Skin of body (tissue), 2 donors: ENCODE measurements around the gene UBTD1. TPM values are rescaled to one million over a fixed set of nuclear protein-coding genes. Genes with fewer than 3 reads are reported as not detected.
"Not testable (repeated sequence)": the region's sequence is repeated elsewhere in the genome, so short reads cannot be mapped to it uniquely, and the experiment has no call there.

Source experiments
- DNase-seq: peaks from one replicate; lab custom pipeline; 2025; lab: John Stamatoyannopoulos, UW
- total RNA-seq: library from RNA; depleted of rRNA; stranded (reverse); fragments of >200 nt; gene quantifications from one replicate; pipeline ENCODE4 v1.2.3, GENCODE V29; 2014

The UBTD1 gene
- total RNA-seq = 5.6 TPM

DNA sequence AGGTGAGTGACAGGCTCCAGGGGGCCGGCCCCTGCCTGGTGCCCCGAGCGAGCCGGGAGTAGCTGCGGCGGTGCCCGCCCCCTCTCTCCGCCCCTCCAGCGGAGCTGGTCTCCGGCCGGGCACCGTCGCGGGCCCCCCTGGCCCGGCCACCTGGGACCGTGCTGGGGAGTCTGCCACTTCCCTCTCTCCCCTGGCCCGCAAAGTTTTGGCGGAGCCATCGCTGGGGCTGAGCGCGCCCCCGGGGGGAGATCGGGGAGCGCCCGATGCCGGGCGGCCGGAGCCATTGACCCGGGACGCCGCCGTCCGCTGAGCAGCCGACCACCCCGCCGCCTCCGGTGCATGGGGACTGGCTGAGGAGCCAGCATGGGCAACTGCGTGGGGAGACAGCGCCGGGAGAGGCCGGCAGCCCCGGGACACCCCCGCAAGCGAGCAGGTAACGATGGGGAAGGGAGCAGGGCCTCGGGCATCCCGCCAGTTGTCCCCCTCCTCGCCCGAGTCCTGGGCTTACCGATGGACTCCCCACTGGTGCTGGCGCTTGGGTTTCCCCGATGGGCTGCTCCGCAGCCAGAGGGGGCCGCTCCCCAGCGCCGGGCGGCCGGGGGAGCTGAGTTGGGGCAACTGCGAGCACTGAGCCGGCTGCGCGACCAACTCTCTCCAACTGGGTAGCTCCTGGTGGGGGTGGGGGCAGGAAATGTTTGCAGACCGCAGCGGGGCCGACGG lies at the start of gene UBTD1:
Gene UBTD1, plus strand, starts transcription at position 84 of the 720 bp plus-strand sequence. Its CDS starts 280 bp downstream, at position 364.
- DNase-seq = no peak

GRCh38 chr10:97450828-97451227 lies 47.9 kb upstream of the UBTD1 start:
- no peak for DNase-seq

GRCh38 chr10:97451605-97452004 lies 47.1 kb upstream of the UBTD1 start:
- no peak for DNase-seq

DNA sequence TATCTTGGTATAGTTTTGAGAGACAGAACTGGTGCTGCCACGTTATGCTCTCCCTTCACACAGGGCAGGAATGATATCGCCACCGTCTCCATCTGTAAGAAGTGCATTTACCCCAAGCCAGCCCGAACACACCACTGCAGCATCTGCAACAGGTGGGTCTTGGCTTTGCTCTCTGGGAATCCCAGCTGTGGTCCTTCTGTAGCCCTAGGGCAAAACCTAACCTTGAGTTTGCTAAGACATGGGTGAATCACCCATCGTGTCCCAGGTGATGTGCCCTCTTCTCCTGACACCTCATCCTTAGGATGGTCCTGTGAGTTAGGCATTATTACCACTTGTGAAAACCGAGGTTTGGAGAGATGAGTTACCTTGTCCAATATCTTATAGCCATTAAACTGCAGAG lies 46.4 kb upstream of the UBTD1 start:
- DNase-seq = no peak

DNA sequence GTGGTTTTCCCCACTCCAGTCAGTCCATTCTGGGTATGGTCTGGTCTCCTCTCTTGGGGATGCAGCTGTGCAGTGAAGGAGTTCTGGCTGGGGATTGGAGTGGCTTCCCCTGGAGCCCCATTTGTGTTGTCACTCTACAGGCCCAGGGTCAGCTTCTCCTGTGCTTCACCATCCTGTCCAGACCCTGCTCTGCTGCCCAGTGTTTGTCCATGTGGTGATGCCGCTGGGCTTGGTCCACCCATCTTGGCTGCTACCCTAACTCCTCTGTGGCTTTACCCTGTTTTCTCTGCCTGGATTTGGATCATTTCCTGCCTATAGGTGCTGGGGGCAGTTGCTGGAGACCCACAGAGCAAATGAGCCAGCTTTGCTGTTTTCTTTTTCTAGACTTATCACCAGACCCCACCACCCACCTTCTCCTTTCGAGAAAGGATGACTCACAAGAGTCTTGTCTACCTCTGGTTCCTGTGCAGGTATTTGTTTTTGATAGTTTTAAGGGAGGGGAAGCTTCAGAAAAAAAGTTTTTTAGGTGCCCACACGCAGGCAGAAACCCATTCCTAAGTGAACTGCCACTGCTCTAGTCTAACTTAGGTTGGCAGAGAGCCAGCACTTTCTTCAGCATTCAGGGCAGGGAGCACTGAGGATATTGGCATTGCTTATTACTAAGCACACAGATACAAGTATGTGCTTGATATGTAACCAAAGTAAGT lies 44.2 kb upstream of the UBTD1 start:
- DNase-seq = peak; percentile 7

DNA sequence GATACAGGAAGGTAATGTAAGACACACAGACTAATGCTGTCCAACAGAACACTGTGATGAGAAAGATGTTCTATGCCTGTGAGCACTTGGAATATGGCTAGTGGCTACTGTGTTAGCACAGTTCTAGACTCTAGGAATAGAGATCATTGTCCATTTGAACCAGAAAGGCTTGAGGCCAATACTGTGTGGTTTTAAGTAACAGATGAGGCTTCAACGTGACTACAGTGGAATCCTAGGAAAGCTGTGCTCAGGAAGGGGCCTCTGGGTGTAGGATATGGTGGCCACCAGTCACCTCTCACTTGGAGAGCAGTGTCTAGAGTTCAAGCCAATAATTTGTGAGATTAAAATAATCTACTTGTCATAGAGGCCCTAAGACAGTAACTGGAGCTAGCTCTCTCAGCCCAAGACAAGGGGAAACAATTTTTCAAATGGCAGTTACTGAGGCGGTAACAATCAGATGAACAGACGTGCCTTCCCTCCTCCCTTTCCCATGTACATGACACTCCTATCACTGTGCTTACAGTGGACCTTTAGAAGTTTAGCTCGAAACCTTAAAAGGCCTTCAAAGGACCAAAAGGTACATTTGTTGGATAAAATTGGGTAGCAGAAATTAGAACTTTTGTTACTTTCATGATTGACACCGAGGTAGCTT lies 42.6 kb upstream of the UBTD1 start:
- no peak for DNase-seq

- DNase-seq = no peak
These were observed 42.0 kb upstream of the UBTD1 start for GRCh38 chr10:97456686-97457065.

GRCh38 chr10:97459111-97459510 lies 39.6 kb upstream of the UBTD1 start:
- DNase-seq = no peak

DNA sequence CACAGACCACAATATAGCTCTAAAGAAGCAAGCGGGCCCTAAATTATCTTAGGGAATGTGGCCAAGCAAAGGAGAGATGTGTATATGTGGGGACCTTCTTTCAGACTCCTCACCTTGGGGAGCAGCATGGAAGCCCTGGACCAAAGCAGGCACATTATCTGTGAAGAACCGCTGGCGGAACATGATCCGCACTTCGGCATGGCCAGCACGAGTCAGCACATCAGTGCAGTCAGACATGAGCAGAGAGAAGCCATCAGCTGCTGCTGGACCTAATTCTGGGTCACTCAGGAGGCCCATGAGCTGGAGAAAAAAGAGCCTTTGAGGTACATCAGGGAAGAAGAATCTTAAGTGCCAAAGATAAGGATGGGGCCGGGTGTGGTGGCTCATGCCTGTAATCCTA lies 38.8 kb upstream of the UBTD1 start:
- no peak for DNase-seq

- no peak for DNase-seq
These were observed 36.4 kb upstream of the UBTD1 start for GRCh38 chr10:97462309-97462708.

- peak; percentile 49 for DNase-seq
These were observed 35.2 kb upstream of the UBTD1 start for GRCh38 chr10:97463363-97464132.

DNA sequence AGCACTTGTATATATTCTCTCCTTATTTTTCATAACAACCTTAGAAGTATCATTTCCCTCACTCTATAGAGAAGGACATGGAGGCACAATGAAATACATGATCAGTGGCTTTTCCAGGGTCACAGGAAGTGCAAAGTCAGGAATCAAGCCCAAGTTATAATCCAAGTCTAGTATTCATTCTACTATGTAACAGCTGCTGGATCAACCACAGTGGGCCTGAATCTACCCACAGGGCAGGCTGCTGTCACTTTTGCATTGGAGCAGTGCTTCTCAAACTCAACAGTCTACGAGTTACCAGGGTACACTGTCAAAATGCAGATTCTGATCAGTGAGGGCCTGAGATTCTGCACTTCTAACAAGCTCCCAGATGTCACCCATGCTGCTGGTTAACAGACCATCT lies 34.5 kb upstream of the UBTD1 start:
- DNase-seq = no peak

GRCh38 chr10:97465982-97466381 lies 32.7 kb upstream of the UBTD1 start:
- no peak for DNase-seq

DNA sequence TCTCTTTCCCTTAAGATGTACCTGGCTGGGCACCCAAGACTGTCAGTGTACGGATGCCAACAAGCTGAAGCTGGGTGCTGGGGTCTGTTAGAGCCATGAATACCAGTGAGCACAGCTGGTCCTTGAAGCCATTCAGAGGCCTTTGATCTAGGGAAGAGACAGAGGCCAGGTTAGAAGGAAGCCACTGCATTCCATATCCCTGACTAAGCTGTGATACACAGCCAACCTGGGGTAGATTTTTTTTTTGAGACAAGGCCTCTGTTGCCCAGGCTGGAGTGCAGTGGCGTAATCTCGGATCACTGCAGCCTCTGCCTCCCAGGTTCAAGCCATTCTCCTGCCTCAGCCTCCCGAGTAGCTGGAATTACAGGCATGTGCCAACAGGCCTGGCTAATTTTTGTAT lies 32.0 kb upstream of the UBTD1 start:
- no peak for DNase-seq

- no peak for DNase-seq
These were observed 30.6 kb upstream of the UBTD1 start for GRCh38 chr10:97468162-97468561.

DNA sequence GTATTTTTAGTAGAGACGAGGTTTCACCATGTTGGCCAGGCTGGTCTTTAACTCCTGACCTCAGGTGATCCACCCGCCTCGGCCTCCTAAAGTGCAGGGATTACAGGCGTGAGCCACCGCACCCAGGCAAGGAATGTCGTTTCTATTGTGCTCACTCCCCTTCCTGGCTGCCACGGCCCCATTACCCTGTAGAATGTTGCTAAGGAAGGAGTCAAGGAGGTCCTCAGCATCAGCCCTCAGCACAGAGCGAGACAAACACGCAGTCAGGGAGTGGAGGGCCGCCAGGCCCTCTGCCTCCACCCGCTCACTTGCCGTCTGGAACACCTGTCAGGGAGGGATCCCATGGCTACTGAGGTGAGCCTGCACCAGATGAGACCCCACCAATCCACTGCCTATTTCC lies 29.9 kb upstream of the UBTD1 start:
- DNase-seq = not testable (repeated sequence)

DNA sequence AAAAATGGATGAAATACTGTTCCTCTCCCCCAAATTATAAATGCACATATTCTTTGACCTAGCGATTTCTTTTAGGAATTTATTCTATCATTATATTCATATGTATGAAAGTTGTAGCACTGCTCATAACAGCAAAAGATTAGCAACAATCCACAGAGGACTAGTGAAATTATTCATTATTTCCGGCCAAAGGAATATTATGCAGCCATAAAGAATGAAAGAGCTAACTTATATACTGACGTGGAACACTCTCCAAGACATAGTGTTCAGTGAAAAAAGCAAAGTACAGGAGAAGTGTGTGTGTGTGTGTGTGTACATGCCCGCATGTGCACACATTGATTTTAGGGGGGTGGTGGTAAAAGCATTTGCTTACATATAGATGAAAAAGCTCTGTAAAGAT lies 23.8 kb upstream of the UBTD1 start:
- no peak for DNase-seq

- DNase-seq = no peak
These were observed 22.7 kb upstream of the UBTD1 start for GRCh38 chr10:97475936-97476594.

DNA sequence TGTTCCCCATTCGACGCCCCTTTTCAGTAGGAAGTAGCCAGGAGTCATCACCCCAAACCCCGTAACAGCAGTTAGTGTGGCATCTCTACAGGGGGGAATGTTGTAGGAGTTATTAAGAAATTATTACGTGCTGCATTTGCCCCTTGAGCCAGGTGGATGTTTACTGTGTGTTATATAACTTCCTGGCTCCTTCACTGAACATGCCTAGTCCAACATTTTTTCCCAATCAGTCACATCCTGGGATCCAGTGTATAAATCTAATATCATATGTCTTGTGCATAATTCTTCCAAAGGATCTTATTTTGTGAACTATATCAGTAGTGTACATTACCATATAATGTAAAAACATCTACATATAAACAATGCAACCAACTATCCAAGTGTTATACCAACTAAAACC lies 19.3 kb upstream of the UBTD1 start:
- not testable (repeated sequence) for DNase-seq

DNA sequence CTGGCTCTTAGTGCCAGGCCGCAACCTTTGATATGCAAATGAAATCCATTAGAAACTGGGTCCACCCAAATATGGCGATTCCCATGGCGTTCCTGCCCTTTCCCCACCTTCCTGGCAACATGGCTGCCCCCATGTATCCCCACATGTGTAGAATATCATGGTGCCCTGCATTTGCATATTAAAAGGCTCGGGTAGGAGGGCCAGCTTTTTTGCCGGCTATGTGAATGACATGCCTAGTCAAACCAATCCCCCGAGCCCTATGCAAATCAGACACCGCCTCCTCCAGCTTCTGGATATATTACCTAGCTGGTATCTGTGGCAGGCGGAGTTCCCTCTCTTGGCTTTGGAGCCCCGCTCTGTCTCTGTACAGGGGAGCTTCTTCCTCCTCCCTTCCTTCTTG lies 18.8 kb upstream of the UBTD1 start:
- DNase-seq = no peak

GRCh38 chr10:97481071-97481470 lies 17.7 kb upstream of the UBTD1 start:
- no peak for DNase-seq
